ENCODE data around the gene ULK4.
"Not testable (repeated sequence)": the region's sequence is repeated elsewhere in the genome, so short reads cannot be mapped to it uniquely, and the experiment has no call there.

ULK4 gene

GRCh38 chr3:41651718-41652117 is 310.2 kb downstream of the ULK4 start:
- Histone ChIP-seq H3K36me3 (ENCODE audit: control insufficient read depth, low read depth, low read length) (no peaks in the 10 kb centered on the region), H3K9me3 (ENCODE audit: control insufficient read depth, low read depth, low read length) (peaks cover 4% of the 10 kb centered on the region), H3K27ac (ENCODE audit: low read length) (no peak overlapping the region), H3K27me3 (ENCODE audit: control insufficient read depth, insufficient read depth, low read length) (no peaks in the 10 kb centered on the region), H3K4me3 (ENCODE audit: low read length) (no peak overlapping the region), H3K4me1 (ENCODE audit: control insufficient read depth, low read depth, low read length) (no peaks in the 10 kb centered on the region), H3K9ac (ENCODE audit: low read length) (no peak overlapping the region)

- H3K4me3 ChIP-seq (ENCODE audit: low read length) = no peak overlapping the region
- H3K4me1 ChIP-seq (ENCODE audit: control insufficient read depth, low read depth, low read length) = no peaks in the 10 kb centered on the region
- no peaks in the 10 kb centered on the region for H3K27me3 ChIP-seq (ENCODE audit: control insufficient read depth, insufficient read depth, low read length)
- H3K36me3 ChIP-seq (ENCODE audit: control insufficient read depth, low read depth, low read length) = no peaks in the 10 kb centered on the region
- no peak overlapping the region for H3K9ac ChIP-seq (ENCODE audit: low read length)
- H3K9me3 ChIP-seq (ENCODE audit: control insufficient read depth, low read depth, low read length) = peaks cover 4% of the 10 kb centered on the region
- H3K27ac ChIP-seq (ENCODE audit: low read length) = no peak overlapping the region
Observed at GRCh38 chr3:41650406-41650805, 311.5 kb downstream of the ULK4 start.

GRCh38 chr3:41649129-41649739 is 312.7 kb downstream of the ULK4 start:
- no peaks in the 10 kb centered on the region for H3K27me3 ChIP-seq (ENCODE audit: control insufficient read depth, insufficient read depth, low read length)
- no peaks in the 10 kb centered on the region for H3K4me1 ChIP-seq (ENCODE audit: control insufficient read depth, low read depth, low read length)
- H3K4me3 ChIP-seq (ENCODE audit: low read length) = no peak overlapping the region
- H3K36me3 ChIP-seq (ENCODE audit: control insufficient read depth, low read depth, low read length) = no peaks in the 10 kb centered on the region
- peaks cover 4% of the 10 kb centered on the region for H3K9me3 ChIP-seq (ENCODE audit: control insufficient read depth, low read depth, low read length)
- no peak overlapping the region for H3K9ac ChIP-seq (ENCODE audit: low read length)
- no peak overlapping the region for H3K27ac ChIP-seq (ENCODE audit: low read length)

DNA sequence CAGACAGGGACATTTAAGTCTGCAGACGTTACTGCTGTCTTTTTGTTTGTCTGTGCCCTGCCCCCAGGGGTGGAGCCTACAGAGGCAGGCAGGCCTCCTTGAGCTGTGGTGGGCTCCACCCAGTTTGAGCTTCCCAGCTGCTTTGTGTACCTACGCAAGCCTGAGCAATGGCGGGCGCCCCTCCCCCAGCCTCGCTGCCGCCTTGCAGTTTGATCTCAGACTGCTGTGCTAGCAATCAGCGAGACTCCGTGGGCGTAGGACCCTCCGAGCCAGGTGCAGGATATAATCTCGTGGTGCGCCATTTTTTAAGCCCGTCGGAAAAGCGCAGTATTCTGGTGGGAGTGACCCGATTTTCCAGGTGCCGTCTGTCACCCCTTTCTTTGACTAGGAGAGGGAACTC is 314.2 kb downstream of the ULK4 start:
- H3K4me3 ChIP-seq (ENCODE audit: low read length); H3K27me3 ChIP-seq (ENCODE audit: control insufficient read depth, insufficient read depth, low read length); H3K36me3 ChIP-seq (ENCODE audit: control insufficient read depth, low read depth, low read length); H3K9me3 ChIP-seq (ENCODE audit: control insufficient read depth, low read depth, low read length); H3K27ac ChIP-seq (ENCODE audit: low read length); H3K4me1 ChIP-seq (ENCODE audit: control insufficient read depth, low read depth, low read length); H3K9ac ChIP-seq (ENCODE audit: low read length): not testable (repeated sequence)

- no peak overlapping the region for H3K27ac ChIP-seq (ENCODE audit: low read length)
- no peak overlapping the region for H3K4me3 ChIP-seq (ENCODE audit: low read length)
Observed at GRCh38 chr3:41640076-41640475, 321.8 kb downstream of the ULK4 start.

DNA sequence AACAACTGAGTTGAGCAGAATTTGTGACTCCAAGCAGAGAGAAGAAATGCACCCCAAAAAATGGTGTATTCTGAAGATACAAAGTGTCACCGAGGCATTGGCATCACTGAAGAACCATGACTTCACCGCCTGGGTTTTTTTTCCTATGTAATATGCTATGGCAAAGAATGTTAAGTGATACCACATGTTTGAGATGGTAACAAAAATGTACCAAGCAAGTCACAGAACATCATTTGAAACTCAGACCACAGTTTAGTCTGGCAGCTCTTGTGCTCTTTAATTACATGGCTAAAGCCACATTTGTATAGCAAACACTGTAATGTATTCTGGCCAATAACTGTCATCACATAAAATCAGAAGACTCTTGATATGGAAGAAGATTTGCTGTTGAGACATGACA is 323.5 kb downstream of the ULK4 start:
- Histone ChIP-seq H3K4me1 (ENCODE audit: control insufficient read depth, low read depth, low read length) (no peaks in the 10 kb centered on the region), H3K4me3 (ENCODE audit: low read length) (no peak overlapping the region), H3K9me3 (ENCODE audit: control insufficient read depth, low read depth, low read length) (no peaks in the 10 kb centered on the region), H3K27ac (ENCODE audit: low read length) (no peak overlapping the region), H3K27me3 (ENCODE audit: control insufficient read depth, insufficient read depth, low read length) (no peaks in the 10 kb centered on the region), H3K9ac (ENCODE audit: low read length) (no peak overlapping the region), H3K36me3 (ENCODE audit: control insufficient read depth, low read depth, low read length) (no peaks in the 10 kb centered on the region)

More at GRCh38 chr3:41640076-41640475, 321.8 kb downstream of the ULK4 start:
- no peaks in the 10 kb centered on the region for H3K9me3 ChIP-seq (ENCODE audit: control insufficient read depth, low read depth, low read length)
- H3K36me3 ChIP-seq (ENCODE audit: control insufficient read depth, low read depth, low read length) = no peaks in the 10 kb centered on the region
- no peak overlapping the region for H3K9ac ChIP-seq (ENCODE audit: low read length)
- H3K27me3 ChIP-seq (ENCODE audit: control insufficient read depth, insufficient read depth, low read length) = no peaks in the 10 kb centered on the region
- H3K4me1 ChIP-seq (ENCODE audit: control insufficient read depth, low read depth, low read length) = no peaks in the 10 kb centered on the region

DNA sequence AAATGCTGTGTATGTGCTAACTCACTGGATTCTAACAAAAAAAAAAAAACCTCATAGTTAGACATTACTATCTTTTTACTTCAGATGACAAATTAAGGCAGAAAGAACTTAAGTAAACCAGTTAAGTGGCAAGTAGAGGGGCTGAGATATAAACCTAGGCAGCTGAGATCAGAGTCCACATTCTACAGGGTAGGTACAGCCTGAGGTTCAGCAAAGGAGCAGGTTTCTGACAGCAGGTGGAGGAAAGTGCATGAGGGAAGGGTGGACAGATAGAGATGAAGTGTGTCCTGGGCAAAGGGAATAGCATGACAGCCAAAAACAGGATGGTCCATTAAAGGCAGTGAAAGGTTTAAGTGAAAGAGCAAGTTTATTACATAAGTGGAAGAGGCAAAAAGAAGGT is 329.2 kb downstream of the ULK4 start:
- H3K9me3 ChIP-seq (ENCODE audit: control insufficient read depth, low read depth, low read length) = no peaks in the 10 kb centered on the region
- no peaks in the 10 kb centered on the region for H3K27me3 ChIP-seq (ENCODE audit: control insufficient read depth, insufficient read depth, low read length)
- peaks cover 7% of the 10 kb centered on the region for H3K4me1 ChIP-seq (ENCODE audit: control insufficient read depth, low read depth, low read length)
- no peak overlapping the region for H3K4me3 ChIP-seq (ENCODE audit: low read length)
- H3K27ac ChIP-seq (ENCODE audit: low read length) = no peak overlapping the region
- no peak overlapping the region for H3K9ac ChIP-seq (ENCODE audit: low read length)
- no peaks in the 10 kb centered on the region for H3K36me3 ChIP-seq (ENCODE audit: control insufficient read depth, low read depth, low read length)

GRCh38 chr3:41630708-41631107 is 331.2 kb downstream of the ULK4 start:
- Histone ChIP-seq H3K9me3 (ENCODE audit: control insufficient read depth, low read depth, low read length) (no peaks in the 10 kb centered on the region), H3K36me3 (ENCODE audit: control insufficient read depth, low read depth, low read length) (no peaks in the 10 kb centered on the region), H3K4me3 (ENCODE audit: low read length) (no peak overlapping the region), H3K27me3 (ENCODE audit: control insufficient read depth, insufficient read depth, low read length) (no peaks in the 10 kb centered on the region), H3K27ac (ENCODE audit: low read length) (no peak overlapping the region), H3K4me1 (ENCODE audit: control insufficient read depth, low read depth, low read length) (peaks cover 7% of the 10 kb centered on the region), H3K9ac (ENCODE audit: low read length) (no peak overlapping the region)

DNA sequence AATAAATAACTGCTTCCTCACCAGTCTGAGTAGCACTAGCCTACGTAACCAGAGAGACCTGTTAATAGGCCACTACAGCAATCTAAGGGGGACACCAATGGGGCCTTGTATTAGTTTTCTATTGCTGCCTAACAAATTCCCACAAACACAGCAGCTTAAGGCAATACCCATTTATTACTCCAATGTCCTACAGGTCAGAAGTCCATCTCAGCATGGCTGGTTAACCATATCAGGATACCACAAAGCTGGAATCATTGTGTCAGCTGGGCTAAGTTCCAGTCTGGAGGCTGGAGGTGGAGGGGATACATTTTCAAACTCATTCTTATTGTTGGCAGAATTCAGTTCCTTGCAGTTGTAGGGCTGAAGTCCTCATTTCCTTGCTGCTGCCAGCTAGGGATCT is 331.9 kb downstream of the ULK4 start:
- H3K4me1 ChIP-seq (ENCODE audit: control insufficient read depth, low read depth, low read length) = peaks cover 7% of the 10 kb centered on the region
- H3K9me3 ChIP-seq (ENCODE audit: control insufficient read depth, low read depth, low read length) = no peaks in the 10 kb centered on the region
- no peaks in the 10 kb centered on the region for H3K27me3 ChIP-seq (ENCODE audit: control insufficient read depth, insufficient read depth, low read length)
- H3K36me3 ChIP-seq (ENCODE audit: control insufficient read depth, low read depth, low read length) = no peaks in the 10 kb centered on the region
- no peak overlapping the region for H3K9ac ChIP-seq (ENCODE audit: low read length)
- H3K27ac ChIP-seq (ENCODE audit: low read length) = no peak overlapping the region
- H3K4me3 ChIP-seq (ENCODE audit: low read length) = no peak overlapping the region

- H3K4me1 ChIP-seq (ENCODE audit: control insufficient read depth, low read depth, low read length) = peaks cover 7% of the 10 kb centered on the region
- H3K9me3 ChIP-seq (ENCODE audit: control insufficient read depth, low read depth, low read length) = no peaks in the 10 kb centered on the region
- H3K27ac ChIP-seq (ENCODE audit: low read length) = no peak overlapping the region
- no peaks in the 10 kb centered on the region for H3K27me3 ChIP-seq (ENCODE audit: control insufficient read depth, insufficient read depth, low read length)
- H3K36me3 ChIP-seq (ENCODE audit: control insufficient read depth, low read depth, low read length) = no peaks in the 10 kb centered on the region
- no peak overlapping the region for H3K9ac ChIP-seq (ENCODE audit: low read length)
- H3K4me3 ChIP-seq (ENCODE audit: low read length) = no peak overlapping the region
Observed at GRCh38 chr3:41629072-41629471, 332.8 kb downstream of the ULK4 start.

DNA sequence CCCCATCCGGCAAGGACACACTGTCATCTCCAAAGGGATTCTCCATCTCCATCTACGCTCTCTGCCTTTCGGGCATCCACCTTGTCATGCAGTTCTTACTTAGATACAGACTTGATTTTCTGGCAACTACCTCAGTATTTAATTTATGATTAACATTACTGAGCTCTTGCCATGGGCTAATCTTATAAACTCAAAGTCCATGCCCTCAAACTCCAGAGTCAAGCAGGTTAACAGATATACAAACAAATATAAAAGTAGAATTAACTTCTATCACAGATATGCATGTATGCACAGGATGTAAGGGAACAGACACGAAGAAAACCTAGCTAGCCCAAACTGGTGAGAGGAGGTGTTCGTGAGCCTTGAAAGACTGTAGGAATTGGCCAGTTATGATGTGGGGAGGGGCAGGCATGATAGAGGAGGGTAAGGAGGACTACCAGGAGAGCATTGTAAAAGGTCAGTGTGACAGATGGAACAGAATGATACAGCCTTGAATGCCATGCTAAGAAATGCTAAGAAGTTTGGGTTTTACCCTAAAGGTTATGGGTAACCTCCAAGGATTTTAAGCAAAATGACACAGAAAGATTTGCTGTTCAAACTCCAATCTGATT is 334.3 kb downstream of the ULK4 start:
- no peaks in the 10 kb centered on the region for H3K27me3 ChIP-seq (ENCODE audit: control insufficient read depth, insufficient read depth, low read length)
- no peak overlapping the region for H3K4me3 ChIP-seq (ENCODE audit: low read length)
- no peaks in the 10 kb centered on the region for H3K9me3 ChIP-seq (ENCODE audit: control insufficient read depth, low read depth, low read length)
- H3K27ac ChIP-seq (ENCODE audit: low read length) = no peak overlapping the region
- H3K36me3 ChIP-seq (ENCODE audit: control insufficient read depth, low read depth, low read length) = no peaks in the 10 kb centered on the region
- peaks cover 7% of the 10 kb centered on the region for H3K4me1 ChIP-seq (ENCODE audit: control insufficient read depth, low read depth, low read length)
- no peak overlapping the region for H3K9ac ChIP-seq (ENCODE audit: low read length)

DNA sequence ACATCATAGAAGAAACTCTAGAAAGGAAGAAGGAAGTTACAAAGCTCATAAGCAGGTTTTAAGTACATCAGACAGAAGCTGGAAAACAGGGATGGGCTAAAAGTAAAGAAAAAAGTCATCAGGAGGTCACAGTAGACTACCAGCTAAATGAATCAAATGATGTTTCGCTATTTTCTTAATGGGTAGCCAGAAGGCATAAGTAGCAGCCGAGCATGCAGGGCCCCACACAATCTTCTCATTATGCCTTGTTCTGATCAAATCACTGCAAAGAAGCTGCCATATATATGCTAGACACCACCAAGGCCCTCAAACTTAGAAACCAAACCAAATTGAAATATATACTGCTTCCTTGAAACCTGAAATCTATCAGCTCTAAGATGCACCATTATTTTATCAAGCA is 349.1 kb downstream of the ULK4 start:
- Histone ChIP-seq H3K4me3 (ENCODE audit: low read length) (no peak overlapping the region), H3K9ac (ENCODE audit: low read length) (no peak overlapping the region), H3K27me3 (ENCODE audit: control insufficient read depth, insufficient read depth, low read length) (no peaks in the 10 kb centered on the region), H3K36me3 (ENCODE audit: control insufficient read depth, low read depth, low read length) (no peaks in the 10 kb centered on the region), H3K9me3 (ENCODE audit: control insufficient read depth, low read depth, low read length) (no peaks in the 10 kb centered on the region), H3K4me1 (ENCODE audit: control insufficient read depth, low read depth, low read length) (no peaks in the 10 kb centered on the region), H3K27ac (ENCODE audit: low read length) (no peak overlapping the region)

Measured in iPS-18a (cell line).